Epithelial cell of umbilical artery (primary cell): Measurements from ENCODE around the gene OR2A12. TPM values are rescaled to one million over a fixed set of nuclear protein-coding genes. Genes with fewer than 3 reads are reported as not detected.

Source experiments
- total RNA-seq: library from RNA; depleted of rRNA; stranded (reverse); fragments of >200 nt; gene quantifications from 2 replicates; pipeline ENCODE4 v1.2.3, GENCODE V29; 2014

Gene OR2A12
- total RNA-seq: not detected in 2 replicates

GRCh38 chr7:144085978-144086377 is at the start of gene OR2A12:
TSS of gene OR2A12 (plus strand) at chr7:144086278. CDS start at chr7:144095108, 8,830 bp downstream.

GRCh38 chr7:144048648-144049047 is 37.4 kb upstream of the OR2A12 start, which contains the start of gene OR2A5:
TSS of gene OR2A5 (plus strand) at chr7:144048948. CDS start at chr7:144050402, 1,454 bp downstream.

GRCh38 chr7:144069511-144069910 is 16.6 kb upstream of the OR2A12 start, which contains the start of gene OR2A25:
TSS of gene OR2A25 (plus strand) at chr7:144069811. CDS start at chr7:144074220, 4,409 bp downstream.

GRCh38 chr7:144109283-144109682 is 23.2 kb downstream of the OR2A12 start, which contains the start of gene OR2A2:
TSS of gene OR2A2 (plus strand) at chr7:144109583. CDS start at chr7:144109583, 0 bp downstream.

GRCh38 chr7:144122876-144123275 is 36.8 kb downstream of the OR2A12 start, which contains the start of gene OR2A14:
TSS of gene OR2A14 (plus strand) at chr7:144123176. CDS start at chr7:144129113, 5,937 bp downstream.

Other genes with a start within 250 kb of the OR2A12 start
- 34.8 and 43.9 TPM in 2 replicates for gene TCAF1, start 184.1 kb upstream of the OR2A12 start, total RNA-seq
- not detected in 2 replicates for gene OR2F2, start 151.0 kb upstream of the OR2A12 start, total RNA-seq
- gene OR2F1, start 131.4 kb upstream of the OR2A12 start, total RNA-seq: not detected in 2 replicates
- gene OR6B1, start 86.0 kb upstream of the OR2A12 start, total RNA-seq: not detected in 2 replicates
- not detected in 2 replicates for gene OR2A5, start 37.3 kb upstream of the OR2A12 start, total RNA-seq
- gene OR2A25, start 16.5 kb upstream of the OR2A12 start, total RNA-seq: not detected in 2 replicates
- gene OR2A2, start 23.3 kb downstream of the OR2A12 start, total RNA-seq: not detected in 2 replicates
- not detected in 2 replicates for gene OR2A14, start 36.9 kb downstream of the OR2A12 start, total RNA-seq
- gene CTAGE4, start 97.2 kb downstream of the OR2A12 start, total RNA-seq: 0.30 TPM in 1 of 2 replicates, not detected in the other
- 0.32 and 0.91 TPM in 2 replicates for gene ARHGEF35, start 109.6 kb downstream of the OR2A12 start, total RNA-seq
- not detected in 2 replicates for gene OR2A42, start 153.3 kb downstream of the OR2A12 start, total RNA-seq
- 0.46 TPM in 1 of 2 replicates, not detected in the other for gene OR2A7, start 178.5 kb downstream of the OR2A12 start, total RNA-seq
- gene CTAGE8, start 183.0 kb downstream of the OR2A12 start, total RNA-seq: 0.15 and 0.65 TPM in 2 replicates
- gene OR2A1, start 226.1 kb downstream of the OR2A12 start, total RNA-seq: under 0.01 TPM in 2 replicates